GM12878 (cell line): ENCODE data around the gene SRRM5. TPM values are rescaled to one million over a fixed set of nuclear protein-coding genes. Genes with fewer than 3 reads are reported as not detected.

Experiments
- ATAC-seq: fragments of 200-7000 bp; cut with Tn5 transposase; 3 replicates; pipeline ENCODE4 v1.9.1; 2020; ENCODE audit warnings: mild to moderate bottlenecking, moderate library complexity
- BruUV-seq: library from RNA; stranded (reverse); fragments of 400-500 nt; replicated peaks from 2 replicates; lab custom pipeline; 2021; lab: Mats Ljungman, UMichigan
- CTCF ChIA-PET: fragments of 300-600 bp; sonication (Branson Sonifier 250); formaldehyde crosslinking; extraction: SDS; loops from one replicate; lab custom pipeline; 2021; ENCODE audit warnings: inconsistent platforms; lab: Yijun Ruan, JAX
- POLR2A ChIA-PET: fragments of 350-600 bp; formaldehyde crosslinking; extraction: SDS; loops from one replicate; lab custom pipeline; 2021; ENCODE audit warnings: inconsistent platforms; lab: Charles Lee
- RAD21 ChIA-PET: fragments of 300-600 bp; sonication (Branson Sonifier 250); formaldehyde crosslinking; loops from one replicate; lab custom pipeline; 2023; ENCODE audit warnings: antibody characterized with exemption; ENCODE audit not compliant: unreplicated experiment; lab: Charles Lee
- SMC1A ChIA-PET: fragments of 300-600 bp; sonication (Branson Sonifier 250); formaldehyde crosslinking; loops from one replicate; lab custom pipeline; 2023; ENCODE audit not compliant: unreplicated experiment, uncharacterized antibody; lab: Charles Lee
- DNase-seq: peaks from one replicate; pipeline ENCODE4 v3.0.0-alpha.2; 2011; ENCODE audit warnings: low read depth, low spot score
- FAIRE-seq: peaks from 3 replicates; lab custom pipeline; 2011; peaks lifted over from hg19 to GRCh38; lab: Jason Lieb, UNC
- H2AFZ ChIP-seq: 2 replicates; pipeline ENCODE4 v1.6.0; 2011; ENCODE audit warnings: low read depth, low read length, control low read depth; ENCODE audit not compliant: control insufficient read depth
- H3K27ac ChIP-seq: 2 replicates; pipeline ENCODE4 v1.5.1; 2011; ENCODE audit warnings: control low read depth; ENCODE audit not compliant: control insufficient read depth, insufficient read depth
- H3K27me3 ChIP-seq, 2 experiments: replicated peaks in 1 of 2; 2 replicates each; pipeline versions ENCODE4 v1.6.0 to v1.6.1; 2011; ENCODE audit warnings: low read length in 1 of 2; ENCODE audit not compliant: control insufficient read depth in 2 of 2, insufficient read depth in 2 of 2
- H3K36me3 ChIP-seq, 2 experiments: 2 replicates each; pipeline ENCODE4 v1.5.1; 2011; ENCODE audit warnings: low read length in 1 of 2; ENCODE audit not compliant: control insufficient read depth in 2 of 2, insufficient read depth in 2 of 2
- H3K4me1 ChIP-seq: 2 replicates; pipeline ENCODE4 v1.6.1; 2011; ENCODE audit warnings: mild to moderate bottlenecking, low read length, moderate library complexity, mixed read lengths; ENCODE audit not compliant: control insufficient read depth, insufficient read depth
- H3K4me2 ChIP-seq: 2 replicates; pipeline ENCODE4 v1.6.0; 2011; ENCODE audit warnings: control low read depth; ENCODE audit not compliant: control insufficient read depth, insufficient read depth
- H3K4me3 ChIP-seq: fragments of 200-600 bp; sonication (generic); 2 replicates; pipeline ENCODE4 v1.5.1; 2016
- H3K79me2 ChIP-seq: 2 replicates; pipeline ENCODE4 v1.6.0; 2011; ENCODE audit warnings: low read length; ENCODE audit not compliant: control insufficient read depth, insufficient read depth
- H3K9ac ChIP-seq: 2 replicates; pipeline ENCODE4 v1.8.0; 2011; ENCODE audit warnings: low read length, control low read depth, mixed read lengths; ENCODE audit not compliant: control insufficient read depth, insufficient read depth
- H3K9me3 ChIP-seq: replicated peaks from 3 replicates; pipeline ENCODE4 v1.5.1; 2011; ENCODE audit warnings: mild to moderate bottlenecking, low read length; ENCODE audit not compliant: control insufficient read depth, insufficient read depth
- H4K20me1 ChIP-seq: 2 replicates; pipeline ENCODE4 v1.6.0; 2011; ENCODE audit not compliant: control insufficient read depth, insufficient read depth
- BCL11A ChIP-seq: IDR thresholded peaks from 2 replicates; pipeline ENCODE4 v1.6.1; 2011; ENCODE audit warnings: low read depth, low read length
- CBX3 ChIP-seq: fragments of 200-600 bp; sonication (generic); IDR thresholded peaks from 2 replicates; pipeline ENCODE4 v1.6.1; 2016; ENCODE audit warnings: low read depth, borderline replicate concordance
- CHD4 ChIP-seq: fragments of 200-600 bp; sonication (generic); IDR thresholded peaks from 2 replicates; pipeline ENCODE4 v1.6.1; 2016; ENCODE audit warnings: mild to moderate bottlenecking
- ELK1 ChIP-seq: IDR thresholded peaks from 2 replicates; pipeline ENCODE4 v1.6.1; 2012; ENCODE audit warnings: low read depth, low read length, improper control_type of control experiment
- EZH2 ChIP-seq: IDR thresholded peaks from 2 replicates; pipeline ENCODE4 v1.6.1; 2012; ENCODE audit warnings: low read depth, mild to moderate bottlenecking, control low read depth, inconsistent platforms, low read length, borderline replicate concordance; ENCODE audit not compliant: control insufficient read depth
- FOXK2 ChIP-seq: fragments of 450-650 bp; IDR thresholded peaks from 2 replicates; pipeline ENCODE4 v1.6.1; 2017; ENCODE audit warnings: mild to moderate bottlenecking, moderate library complexity
- HDAC6 ChIP-seq: fragments of 200-600 bp; sonication (generic); IDR thresholded peaks from one replicate; pipeline ENCODE4 v1.8.0; 2017; ENCODE audit warnings: antibody characterized with exemption; ENCODE audit not compliant: unreplicated experiment
- HDGF ChIP-seq: fragments of 450-650 bp; IDR thresholded peaks from 2 replicates; pipeline ENCODE4 v1.6.1; 2016; ENCODE audit warnings: antibody characterized with exemption
- JUND ChIP-seq: IDR thresholded peaks from 2 replicates; pipeline ENCODE4 v1.6.1; 2012; ENCODE audit warnings: low read depth, mild to moderate bottlenecking, low read length, improper control_type of control experiment, moderate library complexity
- MYC ChIP-seq: IDR thresholded peaks from 2 replicates; pipeline ENCODE4 v1.6.1; 2011; ENCODE audit warnings: mild to moderate bottlenecking, low read length, moderate library complexity, inconsistent platforms; ENCODE audit not compliant: insufficient read depth, insufficient replicate concordance, insufficient read length, severe bottlenecking
- NR2F1 ChIP-seq: fragments of 450-650 bp; conservative IDR thresholded peaks from 2 replicates; pipeline ENCODE4 v1.6.1; 2017; ENCODE audit warnings: mild to moderate bottlenecking
- NRF1 ChIP-seq: conservative IDR thresholded peaks from 2 replicates; pipeline ENCODE4 v1.6.1; 2011; ENCODE audit warnings: mild to moderate bottlenecking, low read depth, low read length, improper control_type of control experiment
- PML ChIP-seq: IDR thresholded peaks from 2 replicates; pipeline ENCODE4 v1.6.1; 2012; ENCODE audit warnings: low read length, inconsistent platforms
- SREBF2 ChIP-seq: IDR thresholded peaks from 2 replicates; pipeline ENCODE4 v1.6.1; 2012; ENCODE audit warnings: mild to moderate bottlenecking, low read length
- WRNIP1 ChIP-seq: IDR thresholded peaks from 2 replicates; pipeline ENCODE4 v1.6.1; 2011; ENCODE audit warnings: low read depth, low read length, improper control_type of control experiment, borderline replicate concordance
- ZNF384 ChIP-seq: IDR thresholded peaks from 2 replicates; pipeline ENCODE4 v1.6.1; 2012; ENCODE audit warnings: low read depth, mild to moderate bottlenecking, low read length, improper control_type of control experiment, borderline replicate concordance
- WGBS: methylation state at CpG from one replicate; pipeline ENCODE4 v1.1.6; 2016; ENCODE audit warnings: low lambda C conversion rate; ENCODE audit not compliant: insufficient replicate concordance, insufficient coverage; ENCODE audit errors: missing lambda C conversion rate; 5-methylcytosine and 5-hydroxymethylcytosine counted together
- in situ Hi-C: fragments of 300-500 bp; cut with MboI; formaldehyde crosslinking; loops from 9 replicates; pipeline ENCODE4 v1.14.3; 2018; ENCODE audit warnings: mixed read lengths
- intact Hi-C: fragments of 100-400 bp; cut with micrococcal nuclease; formaldehyde crosslinking; loops from one replicate; pipeline ENCODE4 v1.14.2; 2022; ENCODE audit not compliant: unreplicated experiment
- polyA plus RNA-seq, 11 experiments: library from polyadenylated mRNA; depleted of rRNA in 4 of 11; unstranded in 6 of 11; stranded (reverse) in 5 of 11; fragments of >200 nt; fragmentation: Nextera tagmentation in 4 of 11; fragmentation: Illumina TruSeq in 1 of 11; extraction: Ambion mirVana in 4 of 11; extraction: Trizol in 1 of 11; gene quantifications; 1 replicate in 1 of 11; 2 replicates in 10 of 11; pipeline versions ENCODE4 v1.2.1 to v1.2.3, GENCODE V29; 2011 to 2016; ENCODE audit warnings: inconsistent platforms in 2 of 11, missing spikeins in 2 of 11, low read depth in 1 of 11
- total RNA-seq, 4 experiments: library from RNA; depleted of rRNA in 3 of 4; stranded (reverse); fragments of >200 nt in 3 of 4; fragmentation: Illumina TruSeq in 1 of 4; extraction: Trizol in 1 of 4; gene quantifications; 2 replicates each; pipeline versions ENCODE4 v1.2.1 to v1.2.3, GENCODE V29; 2013 to 2021
- TF ChIP-seq, protein P1 (sequence below): IDR thresholded peaks from 2 replicates; pipeline ENCODE4 v1.6.1; 2011; ENCODE audit warnings: mild to moderate bottlenecking, low read depth, low read length, moderate library complexity; ENCODE audit not compliant: insufficient replicate concordance
- TF ChIP-seq, protein P2 (sequence below): IDR thresholded peaks from 2 replicates; pipeline ENCODE4 v1.6.1; 2012; ENCODE audit warnings: mild to moderate bottlenecking, low read depth, low read length

SRRM5 gene
- total and polyA plus RNA-seq, 10 of the 15 experiments (the other 5 are each of a cell fraction or from before 2014, with no cell fraction given), result 0.06 to 0.38 (median 0.24) TPM; not detected in 2

GRCh38 chr19:43639519-43640423 is 27.9 kb downstream of the SRRM5 start, which contains the start of gene CADM4:
Gene CADM4, minus strand, starts transcription at chr19:43639850. Its CDS starts 60 bp downstream, at chr19:43639790.
- RAD21 ChIA-PET, result no interaction called here
- POLR2A ChIA-PET, result no interaction called here
- Histone ChIP-seq H3K27ac (no peak within 1 kb of the TSS), H3K9ac (no peak within 1 kb of the TSS), H3K27me3 (peaks cover 10 to 19% of the 10 kb centered on the region in 2 experiments), H2AFZ (peak within 1 kb of the TSS; percentile 17; the same call in 1 of the 2 replicates), H3K4me2 (peak within 1 kb of the TSS; percentile 62), H3K4me3 (peak within 1 kb of the TSS; percentile 32; the same call in 1 of the 2 replicates), H3K79me2 (no peaks in the 10 kb centered on the region), H4K20me1 (no peaks in the 10 kb centered on the region), H3K4me1 (peaks cover 5% of the 10 kb centered on the region), H3K36me3 (no peaks in the 10 kb centered on the region), H3K9me3 (no peaks in the 10 kb centered on the region)
- 42% methylated on average over 10 of the region's 110 CpGs for WGBS
- in situ Hi-C loops (no loop called here), intact Hi-C loops (no loop called here)
- ATAC-seq (no peak; the same call in 2 of the 3 replicates), FAIRE-seq (no peak), DNase-seq (no peak)
- CTCF ChIA-PET, result no interaction called here
- SMC1A ChIA-PET, result no interaction called here
- no TSS peak for BruUV-seq
- TF ChIP-seq CHD4 (no peak), SREBF2 (no peak), EZH2 (no peak), BCL11A (no peak), MYC (no peak), NR2F1 (no peak), JUND (no peak), ELK1 (no peak), PML (no peak), NRF1 (no peak), ZNF384 (no peak), WRNIP1 (no peak), HDAC6 (no peak), CBX3 (no peak), HDGF (no peak), FOXK2 (no peak)
- TF ChIP-seq, protein P1, sequence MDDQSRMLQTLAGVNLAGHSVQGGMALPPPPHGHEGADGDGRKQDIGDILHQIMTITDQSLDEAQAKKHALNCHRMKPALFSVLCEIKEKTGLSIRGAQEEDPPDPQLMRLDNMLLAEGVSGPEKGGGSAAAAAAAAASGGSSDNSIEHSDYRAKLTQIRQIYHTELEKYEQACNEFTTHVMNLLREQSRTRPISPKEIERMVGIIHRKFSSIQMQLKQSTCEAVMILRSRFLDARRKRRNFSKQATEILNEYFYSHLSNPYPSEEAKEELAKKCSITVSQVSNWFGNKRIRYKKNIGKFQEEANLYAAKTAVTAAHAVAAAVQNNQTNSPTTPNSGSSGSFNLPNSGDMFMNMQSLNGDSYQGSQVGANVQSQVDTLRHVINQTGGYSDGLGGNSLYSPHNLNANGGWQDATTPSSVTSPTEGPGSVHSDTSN, result no peak
- TF ChIP-seq, protein P2, sequence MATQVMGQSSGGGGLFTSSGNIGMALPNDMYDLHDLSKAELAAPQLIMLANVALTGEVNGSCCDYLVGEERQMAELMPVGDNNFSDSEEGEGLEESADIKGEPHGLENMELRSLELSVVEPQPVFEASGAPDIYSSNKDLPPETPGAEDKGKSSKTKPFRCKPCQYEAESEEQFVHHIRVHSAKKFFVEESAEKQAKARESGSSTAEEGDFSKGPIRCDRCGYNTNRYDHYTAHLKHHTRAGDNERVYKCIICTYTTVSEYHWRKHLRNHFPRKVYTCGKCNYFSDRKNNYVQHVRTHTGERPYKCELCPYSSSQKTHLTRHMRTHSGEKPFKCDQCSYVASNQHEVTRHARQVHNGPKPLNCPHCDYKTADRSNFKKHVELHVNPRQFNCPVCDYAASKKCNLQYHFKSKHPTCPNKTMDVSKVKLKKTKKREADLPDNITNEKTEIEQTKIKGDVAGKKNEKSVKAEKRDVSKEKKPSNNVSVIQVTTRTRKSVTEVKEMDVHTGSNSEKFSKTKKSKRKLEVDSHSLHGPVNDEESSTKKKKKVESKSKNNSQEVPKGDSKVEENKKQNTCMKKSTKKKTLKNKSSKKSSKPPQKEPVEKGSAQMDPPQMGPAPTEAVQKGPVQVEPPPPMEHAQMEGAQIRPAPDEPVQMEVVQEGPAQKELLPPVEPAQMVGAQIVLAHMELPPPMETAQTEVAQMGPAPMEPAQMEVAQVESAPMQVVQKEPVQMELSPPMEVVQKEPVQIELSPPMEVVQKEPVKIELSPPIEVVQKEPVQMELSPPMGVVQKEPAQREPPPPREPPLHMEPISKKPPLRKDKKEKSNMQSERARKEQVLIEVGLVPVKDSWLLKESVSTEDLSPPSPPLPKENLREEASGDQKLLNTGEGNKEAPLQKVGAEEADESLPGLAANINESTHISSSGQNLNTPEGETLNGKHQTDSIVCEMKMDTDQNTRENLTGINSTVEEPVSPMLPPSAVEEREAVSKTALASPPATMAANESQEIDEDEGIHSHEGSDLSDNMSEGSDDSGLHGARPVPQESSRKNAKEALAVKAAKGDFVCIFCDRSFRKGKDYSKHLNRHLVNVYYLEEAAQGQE, result no peak
